Natural killer cell (primary cell): ENCODE data around the gene CDKN2D. TPM values are rescaled to one million over a fixed set of nuclear protein-coding genes. Genes with fewer than 3 reads are reported as not detected.

ENCODE experiments used
- ATAC-seq, 3 donors: fragments of 150-1000 bp in 2 of 3; fragments of 200-7000 bp in 1 of 3; cut with Tn5 transposase; 1 replicate in 1 of 3; 2 replicates in 2 of 3; pipeline ENCODE4 v1.10.0; 2021; ENCODE audit warnings: mild to moderate bottlenecking in 2 of 3, moderate library complexity in 2 of 3
- DNase-seq, 2 donors: peaks; one replicate each; pipeline versions ENCODE4 v3.0.0 to v3.0.0-alpha.2; 2013 to 2021; ENCODE audit warnings: mixed read lengths in 1 of 2
- H3K27ac ChIP-seq: one replicate; pipeline ENCODE4 v1.5.1; 2013; ENCODE audit warnings: mild to moderate bottlenecking, low read length
- H3K27me3 ChIP-seq: one replicate; pipeline ENCODE4 v1.6.1; 2013; ENCODE audit warnings: low read length; ENCODE audit not compliant: control insufficient read depth, insufficient read depth
- H3K36me3 ChIP-seq: one replicate; pipeline ENCODE4 v1.6.1; 2013; ENCODE audit warnings: low read length; ENCODE audit not compliant: control insufficient read depth, insufficient read depth
- H3K4me1 ChIP-seq: one replicate; pipeline ENCODE4 v1.6.1; 2013; ENCODE audit warnings: low read length; ENCODE audit not compliant: control insufficient read depth, insufficient read depth
- H3K4me3 ChIP-seq: one replicate; pipeline ENCODE4 v1.5.1; 2013; ENCODE audit warnings: low read length
- H3K9me3 ChIP-seq: one replicate; pipeline ENCODE4 v1.6.1; 2013; ENCODE audit warnings: low read length; ENCODE audit not compliant: control insufficient read depth, insufficient read depth
- H3K27ac Mint-ChIP-seq, 2 donors: one replicate each; pipeline ENCODE4 v1.8.0; 2022; ENCODE audit warnings: mild to moderate bottlenecking in 2 of 2, mixed read lengths in 2 of 2, moderate library complexity in 1 of 2
- H3K27me3 Mint-ChIP-seq, 2 donors: one replicate each; pipeline ENCODE4 v1.8.0; 2022; ENCODE audit warnings: low read depth in 2 of 2, mixed read lengths in 2 of 2
- H3K36me3 Mint-ChIP-seq: one replicate; pipeline ENCODE4 v1.8.0; 2022; ENCODE audit warnings: mixed read lengths
- H3K4me1 Mint-ChIP-seq, 2 donors: one replicate each; pipeline ENCODE4 v1.8.0; 2022; ENCODE audit warnings: mixed read lengths in 2 of 2
- H3K4me3 Mint-ChIP-seq: one replicate; pipeline ENCODE4 v1.8.0; 2022; ENCODE audit warnings: mild to moderate bottlenecking, moderate library complexity, mixed read lengths
- H3K9me3 Mint-ChIP-seq, 2 donors: one replicate each; pipeline ENCODE4 v1.8.0; 2022; ENCODE audit warnings: mixed read lengths in 2 of 2
- WGBS: methylation state at CpG from one replicate; pipeline ENCODE4 v1.1.7; 2013; ENCODE audit warnings: missing lambda C conversion rate; ENCODE audit not compliant: insufficient coverage; 5-methylcytosine and 5-hydroxymethylcytosine counted together
- intact Hi-C: fragments of 100-400 bp; cut with micrococcal nuclease; formaldehyde crosslinking; loops from one replicate; pipeline ENCODE4 v1.14.2; 2022
- total RNA-seq, 4 donors: library from RNA; stranded (reverse); fragments of 120-200 nt in 1 of 4; gene quantifications; one replicate each; pipeline versions ENCODE4 v1.2.3 to v1.2.4, GENCODE V29; 2013 to 2022
- TF ChIP-seq, protein P1 (sequence below): fragments of 200-600 bp; IDR thresholded peaks from one replicate; pipeline ENCODE4 v1.8.0; 2022; ENCODE audit warnings: antibody characterized with exemption

The CDKN2D gene
- total RNA-seq, 3 donors from 2014 or later (not counting 1 experiment from before 2014, with no cell fraction given) = 82.7 to 102 (median 101) TPM

DNA sequence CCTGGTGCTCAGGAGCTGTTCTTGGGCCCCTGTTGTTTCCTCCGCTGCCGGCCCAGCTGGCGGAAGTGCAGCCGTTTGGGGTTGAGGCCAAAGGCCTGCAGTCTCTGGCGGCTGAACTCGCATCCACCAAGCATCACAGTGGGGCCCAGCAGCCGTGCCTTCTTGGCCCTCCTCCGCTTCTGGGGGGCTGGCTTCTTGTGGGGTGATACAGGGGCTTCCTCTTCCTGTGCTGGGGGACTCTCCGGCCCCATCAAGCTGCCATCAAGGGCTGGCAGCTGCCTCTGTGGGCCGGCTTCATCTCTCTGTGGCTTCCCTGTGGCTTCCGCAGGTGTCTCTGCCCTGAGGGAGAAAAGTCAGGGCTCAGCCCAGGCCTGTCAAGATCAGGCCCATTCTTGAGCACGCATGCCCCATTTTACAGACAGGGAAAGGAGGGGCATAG lies 14.8 kb downstream of the CDKN2D start:
- H3K4me1 Mint-ChIP-seq = peaks cover 30 to 50% of the 10 kb centered on the region in 2 donors
- Histone ChIP-seq H3K9me3 (no peaks in the 10 kb centered on the region), H3K27me3 (no peaks in the 10 kb centered on the region), H3K27ac (peak overlapping the region; percentile 68), H3K36me3 (peaks cover 64% of the 10 kb centered on the region), H3K4me1 (peaks cover 72% of the 10 kb centered on the region), H3K4me3 (no peak overlapping the region)
- H3K36me3 Mint-ChIP-seq = no peaks in the 10 kb centered on the region
- no peaks in the 10 kb centered on the region for H3K27me3 Mint-ChIP-seq
- peak overlapping the region; percentile 75 for H3K4me3 Mint-ChIP-seq
- peak overlapping the region; percentile 94 for H3K27ac Mint-ChIP-seq
- no peaks in the 10 kb centered on the region for H3K9me3 Mint-ChIP-seq
- DNase-seq = peak; percentile 56 to 88
- under 1% methylated on average over 12 of the region's 12 CpGs for WGBS
- intact Hi-C loops = loop anchor here (1.0 to 2.0 kb wide), 2 partner anchors 12 to 43 kb away; partner anchors contain the start of gene KRI1
- peak; percentile 66 to 82 (median 81) for ATAC-seq
- TF ChIP-seq, protein P1, sequence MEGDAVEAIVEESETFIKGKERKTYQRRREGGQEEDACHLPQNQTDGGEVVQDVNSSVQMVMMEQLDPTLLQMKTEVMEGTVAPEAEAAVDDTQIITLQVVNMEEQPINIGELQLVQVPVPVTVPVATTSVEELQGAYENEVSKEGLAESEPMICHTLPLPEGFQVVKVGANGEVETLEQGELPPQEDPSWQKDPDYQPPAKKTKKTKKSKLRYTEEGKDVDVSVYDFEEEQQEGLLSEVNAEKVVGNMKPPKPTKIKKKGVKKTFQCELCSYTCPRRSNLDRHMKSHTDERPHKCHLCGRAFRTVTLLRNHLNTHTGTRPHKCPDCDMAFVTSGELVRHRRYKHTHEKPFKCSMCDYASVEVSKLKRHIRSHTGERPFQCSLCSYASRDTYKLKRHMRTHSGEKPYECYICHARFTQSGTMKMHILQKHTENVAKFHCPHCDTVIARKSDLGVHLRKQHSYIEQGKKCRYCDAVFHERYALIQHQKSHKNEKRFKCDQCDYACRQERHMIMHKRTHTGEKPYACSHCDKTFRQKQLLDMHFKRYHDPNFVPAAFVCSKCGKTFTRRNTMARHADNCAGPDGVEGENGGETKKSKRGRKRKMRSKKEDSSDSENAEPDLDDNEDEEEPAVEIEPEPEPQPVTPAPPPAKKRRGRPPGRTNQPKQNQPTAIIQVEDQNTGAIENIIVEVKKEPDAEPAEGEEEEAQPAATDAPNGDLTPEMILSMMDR = no peak

GRCh38 chr19:10553087-10553667 lies 15.6 kb downstream of the CDKN2D start:
- peak overlapping the region; percentile 68 for H3K27ac ChIP-seq
- Mint-ChIP-seq H3K4me1 (peaks cover 30 to 50% of the 10 kb centered on the region in 2 donors), H3K27me3 (no peaks in the 10 kb centered on the region), H3K36me3 (no peaks in the 10 kb centered on the region), H3K4me3 (peak overlapping the region; percentile 75), H3K9me3 (no peaks in the 10 kb centered on the region), H3K27ac (peak overlapping the region; percentile 94)
- ATAC-seq (peak; percentile 23 to 48 (median 42)), DNase-seq (peak; percentile 35 to 40)
- H3K36me3 ChIP-seq = peaks cover 66% of the 10 kb centered on the region
- no peaks in the 10 kb centered on the region for H3K27me3 ChIP-seq
- TF ChIP-seq, protein P1 = no peak
- peaks cover 72% of the 10 kb centered on the region for H3K4me1 ChIP-seq
- no peak overlapping the region for H3K4me3 ChIP-seq
- intact Hi-C loops = loop anchor here (1.0 to 2.0 kb wide), 2 partner anchors 13 to 42 kb away; partner anchors contain the start of gene KRI1
- 24% methylated on average over 10 of the region's 13 CpGs for WGBS
- H3K9me3 ChIP-seq = no peaks in the 10 kb centered on the region

- peak overlapping the region; percentile 94 for H3K27ac Mint-ChIP-seq
- H3K36me3 ChIP-seq = peaks cover 62% of the 10 kb centered on the region
- peaks cover 30 to 50% of the 10 kb centered on the region in 2 donors for H3K4me1 Mint-ChIP-seq
- H3K27me3 Mint-ChIP-seq = no peaks in the 10 kb centered on the region
- H3K27ac ChIP-seq = peak overlapping the region; percentile 68
- 72% methylated on average over 12 of the region's 12 CpGs for WGBS
- peak; percentile 10 to 21 (median 13) for ATAC-seq
- intact Hi-C loops = loop anchor here (1.0 to 2.0 kb wide), 2 partner anchors 14 to 42 kb away; partner anchors contain the start of gene KRI1
- peak overlapping the region; percentile 75 for H3K4me3 Mint-ChIP-seq
- DNase-seq = peak; percentile 27 to 48
- TF ChIP-seq, protein P1 = no peak
- H3K9me3 Mint-ChIP-seq = no peaks in the 10 kb centered on the region
- peaks cover 68% of the 10 kb centered on the region for H3K4me1 ChIP-seq
- H3K9me3 ChIP-seq = no peaks in the 10 kb centered on the region
- H3K4me3 ChIP-seq = no peak overlapping the region
- H3K27me3 ChIP-seq = no peaks in the 10 kb centered on the region
- H3K36me3 Mint-ChIP-seq = no peaks in the 10 kb centered on the region
Observed at GRCh38 chr19:10552510-10553053, 16.2 kb downstream of the CDKN2D start.
